GM20000 (cell line): Measurements from ENCODE around the gene RREB1.

ENCODE experiments used
- DNase-seq: peaks from one replicate; pipeline ENCODE4 v3.0.0; 2012; ENCODE audit warnings: low spot score
- TF ChIP-seq, protein P1 (sequence below): IDR thresholded peaks from 2 replicates; pipeline ENCODE4 v1.5.1; 2012; ENCODE audit warnings: mild to moderate bottlenecking, control low read depth; ENCODE audit errors: extremely low read depth, missing control alignments

RREB1 gene

GRCh38 chr6:7080311-7080710 lies 27.4 kb upstream of the RREB1 start:
- TF ChIP-seq, protein P1, sequence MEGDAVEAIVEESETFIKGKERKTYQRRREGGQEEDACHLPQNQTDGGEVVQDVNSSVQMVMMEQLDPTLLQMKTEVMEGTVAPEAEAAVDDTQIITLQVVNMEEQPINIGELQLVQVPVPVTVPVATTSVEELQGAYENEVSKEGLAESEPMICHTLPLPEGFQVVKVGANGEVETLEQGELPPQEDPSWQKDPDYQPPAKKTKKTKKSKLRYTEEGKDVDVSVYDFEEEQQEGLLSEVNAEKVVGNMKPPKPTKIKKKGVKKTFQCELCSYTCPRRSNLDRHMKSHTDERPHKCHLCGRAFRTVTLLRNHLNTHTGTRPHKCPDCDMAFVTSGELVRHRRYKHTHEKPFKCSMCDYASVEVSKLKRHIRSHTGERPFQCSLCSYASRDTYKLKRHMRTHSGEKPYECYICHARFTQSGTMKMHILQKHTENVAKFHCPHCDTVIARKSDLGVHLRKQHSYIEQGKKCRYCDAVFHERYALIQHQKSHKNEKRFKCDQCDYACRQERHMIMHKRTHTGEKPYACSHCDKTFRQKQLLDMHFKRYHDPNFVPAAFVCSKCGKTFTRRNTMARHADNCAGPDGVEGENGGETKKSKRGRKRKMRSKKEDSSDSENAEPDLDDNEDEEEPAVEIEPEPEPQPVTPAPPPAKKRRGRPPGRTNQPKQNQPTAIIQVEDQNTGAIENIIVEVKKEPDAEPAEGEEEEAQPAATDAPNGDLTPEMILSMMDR = no peak
- no peak for DNase-seq

- TF ChIP-seq, protein P1 = no peak
- no peak for DNase-seq
Measured at GRCh38 chr6:7085911-7086310, 21.9 kb upstream of the RREB1 start.

- DNase-seq = peak; percentile 52
- TF ChIP-seq, protein P1 = peak; percentile 26
Measured at GRCh38 chr6:7086488-7086887, 21.3 kb upstream of the RREB1 start.

DNA sequence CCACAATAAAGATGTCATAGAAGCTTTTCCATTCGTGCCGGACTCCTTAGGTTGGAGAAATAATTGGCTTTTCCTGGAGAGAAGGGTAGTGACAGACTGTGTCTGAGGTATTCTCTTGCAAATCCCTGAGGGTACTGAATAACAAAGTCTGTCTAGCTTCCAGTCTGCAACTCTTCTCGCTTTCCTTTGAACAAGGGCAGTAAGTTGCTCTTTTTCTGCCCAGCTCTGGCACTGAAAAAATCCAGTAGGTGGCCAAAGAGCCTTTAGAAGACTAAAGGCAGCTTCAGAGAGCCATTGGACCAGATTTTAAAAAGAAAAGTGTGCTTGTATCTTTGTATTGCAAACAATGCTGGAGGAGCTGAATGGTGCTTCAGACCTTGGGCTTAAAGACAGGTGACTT lies 20.7 kb upstream of the RREB1 start:
- no peak for DNase-seq
- TF ChIP-seq, protein P1 = no peak

GRCh38 chr6:7087491-7087979 lies 20.2 kb upstream of the RREB1 start:
- TF ChIP-seq, protein P1 = no peak
- no peak for DNase-seq

- DNase-seq = no peak
Measured at GRCh38 chr6:7088076-7088742, 19.6 kb upstream of the RREB1 start.

GRCh38 chr6:7098993-7099392 lies 8.8 kb upstream of the RREB1 start:
- no peak for DNase-seq
- TF ChIP-seq, protein P1 = no peak

More at GRCh38 chr6:7088076-7088742, 19.6 kb upstream of the RREB1 start:
- TF ChIP-seq, protein P1 = no peak
